Ishikawa (cell line): ENCODE data around the gene FAM78A.

Source experiments
- CEBPB ChIP-seq: IDR thresholded peaks from 2 replicates; pipeline ENCODE4 v1.6.1; 2012
- EGR1 ChIP-seq: IDR thresholded peaks from 2 replicates; pipeline ENCODE4 v1.6.1; 2012
- EP300 ChIP-seq: IDR thresholded peaks from 2 replicates; pipeline ENCODE4 v1.6.1; 2012; ENCODE audit warnings: borderline replicate concordance
- RAD21 ChIP-seq: IDR thresholded peaks from 2 replicates; pipeline ENCODE4 v1.6.1; 2012; ENCODE audit warnings: low read depth
- TAF1 ChIP-seq: IDR thresholded peaks from 2 replicates; pipeline ENCODE4 v1.6.1; 2012; ENCODE audit warnings: low read depth, mild to moderate bottlenecking

GRCh38 chr9:131304676-131305355, 28.5 kb upstream of the FAM78A start:
- no peak for TF ChIP-seq TAF1
- no peak for TF ChIP-seq EGR1
- TF ChIP-seq EP300, result no peak
- no peak for TF ChIP-seq RAD21
- no peak for TF ChIP-seq CEBPB
